Colon (tissue), 2 donors: Measurements from ENCODE around the gene MYBPHL.

ENCODE experiments used
- FAIRE-seq: peaks from 2 replicates; lab custom pipeline; 2012; peaks lifted over from hg19 to GRCh38; lab: Jason Lieb, UNC
- donor health status: control.
- donor health status: control.

Gene MYBPHL

DNA sequence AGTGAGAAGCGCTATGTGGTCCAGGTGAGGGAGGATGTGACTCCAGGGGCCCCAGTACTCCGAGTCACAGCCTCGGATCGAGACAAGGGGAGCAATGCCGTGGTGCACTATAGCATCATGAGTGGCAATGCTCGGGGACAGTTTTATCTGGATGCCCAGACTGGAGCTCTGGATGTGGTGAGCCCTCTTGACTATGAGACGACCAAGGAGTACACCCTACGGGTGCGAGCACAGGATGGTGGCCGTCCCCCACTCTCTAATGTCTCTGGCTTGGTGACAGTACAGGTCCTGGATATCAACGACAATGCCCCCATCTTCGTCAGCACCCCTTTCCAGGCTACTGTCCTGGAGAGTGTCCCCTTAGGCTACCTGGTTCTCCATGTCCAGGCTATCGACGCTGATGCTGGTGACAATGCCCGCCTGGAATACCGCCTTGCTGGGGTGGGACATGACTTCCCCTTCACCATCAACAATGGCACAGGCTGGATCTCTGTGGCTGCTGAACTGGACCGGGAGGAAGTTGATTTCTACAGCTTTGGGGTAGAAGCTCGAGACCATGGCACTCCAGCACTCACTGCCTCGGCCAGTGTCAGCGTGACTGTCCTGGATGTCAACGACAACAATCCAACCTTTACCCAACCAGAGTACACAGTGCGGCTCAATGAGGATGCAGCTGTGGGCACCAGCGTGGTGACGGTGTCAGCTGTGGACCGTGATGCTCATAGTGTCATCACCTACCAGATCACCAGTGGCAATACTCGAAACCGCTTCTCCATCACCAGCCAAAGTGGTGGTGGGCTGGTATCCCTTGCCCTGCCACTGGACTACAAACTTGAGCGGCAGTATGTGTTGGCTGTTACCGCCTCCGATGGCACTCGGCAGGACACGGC, 55.3 kb downstream of the MYBPHL start:
- FAIRE-seq: no peak

DNA sequence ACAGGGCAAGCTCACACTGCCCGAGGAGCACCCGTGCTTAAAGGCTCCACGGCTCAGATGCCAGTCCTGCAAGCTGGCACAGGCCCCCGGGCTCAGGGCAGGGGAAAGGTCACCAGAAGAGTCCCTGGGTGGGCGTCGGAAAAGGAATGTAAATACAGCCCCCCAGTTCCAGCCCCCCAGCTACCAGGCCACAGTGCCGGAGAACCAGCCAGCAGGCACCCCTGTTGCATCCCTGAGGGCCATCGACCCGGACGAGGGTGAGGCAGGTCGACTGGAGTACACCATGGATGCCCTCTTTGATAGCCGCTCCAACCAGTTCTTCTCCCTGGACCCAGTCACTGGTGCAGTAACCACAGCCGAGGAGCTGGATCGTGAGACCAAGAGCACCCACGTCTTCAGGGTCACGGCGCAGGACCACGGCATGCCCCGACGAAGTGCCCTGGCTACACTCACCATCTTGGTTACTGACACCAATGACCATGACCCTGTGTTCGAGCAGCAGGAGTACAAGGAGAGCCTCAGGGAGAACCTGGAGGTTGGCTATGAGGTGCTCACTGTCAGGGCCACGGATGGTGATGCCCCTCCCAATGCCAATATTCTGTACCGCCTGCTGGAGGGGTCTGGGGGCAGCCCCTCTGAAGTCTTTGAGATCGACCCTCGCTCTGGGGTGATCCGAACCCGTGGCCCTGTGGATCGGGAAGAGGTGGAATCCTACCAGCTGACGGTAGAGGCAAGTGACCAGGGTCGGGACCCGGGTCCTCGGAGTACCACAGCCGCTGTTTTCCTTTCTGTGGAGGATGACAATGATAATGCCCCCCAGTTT, 56.1 kb downstream of the MYBPHL start:
- FAIRE-seq: no peak

DNA sequence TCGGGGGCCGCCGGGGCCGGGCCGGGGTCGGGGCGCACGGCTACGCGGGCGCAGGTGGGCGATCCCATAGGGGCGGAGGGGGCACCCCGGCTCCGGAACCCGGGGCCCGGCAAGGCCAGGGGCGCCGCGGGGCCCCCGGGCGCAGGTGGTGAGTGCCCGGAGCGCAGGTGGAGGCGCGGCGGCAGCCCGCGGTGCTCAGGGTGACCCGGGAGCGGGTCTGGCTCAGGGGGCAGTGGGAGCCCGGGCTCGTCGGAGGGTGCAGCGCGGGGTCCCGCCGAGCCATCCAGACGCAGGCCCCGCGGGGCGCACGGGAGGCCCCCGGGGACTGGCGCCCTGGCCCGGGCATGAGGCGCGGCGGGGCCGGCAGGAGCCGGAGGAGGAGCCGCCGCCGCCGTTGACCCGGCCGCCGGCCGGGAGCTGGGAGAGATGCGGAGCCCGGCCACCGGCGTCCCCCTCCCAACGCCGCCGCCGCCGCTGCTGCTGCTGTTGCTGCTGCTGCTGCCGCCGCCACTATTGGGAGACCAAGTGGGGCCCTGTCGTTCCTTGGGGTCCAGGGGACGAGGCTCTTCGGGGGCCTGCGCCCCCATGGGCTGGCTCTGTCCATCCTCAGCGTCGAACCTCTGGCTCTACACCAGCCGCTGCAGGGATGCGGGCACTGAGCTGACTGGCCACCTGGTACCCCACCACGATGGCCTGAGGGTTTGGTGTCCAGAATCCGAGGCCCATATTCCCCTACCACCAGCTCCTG, 57.0 kb downstream of the MYBPHL start:
- no peak for FAIRE-seq

DNA sequence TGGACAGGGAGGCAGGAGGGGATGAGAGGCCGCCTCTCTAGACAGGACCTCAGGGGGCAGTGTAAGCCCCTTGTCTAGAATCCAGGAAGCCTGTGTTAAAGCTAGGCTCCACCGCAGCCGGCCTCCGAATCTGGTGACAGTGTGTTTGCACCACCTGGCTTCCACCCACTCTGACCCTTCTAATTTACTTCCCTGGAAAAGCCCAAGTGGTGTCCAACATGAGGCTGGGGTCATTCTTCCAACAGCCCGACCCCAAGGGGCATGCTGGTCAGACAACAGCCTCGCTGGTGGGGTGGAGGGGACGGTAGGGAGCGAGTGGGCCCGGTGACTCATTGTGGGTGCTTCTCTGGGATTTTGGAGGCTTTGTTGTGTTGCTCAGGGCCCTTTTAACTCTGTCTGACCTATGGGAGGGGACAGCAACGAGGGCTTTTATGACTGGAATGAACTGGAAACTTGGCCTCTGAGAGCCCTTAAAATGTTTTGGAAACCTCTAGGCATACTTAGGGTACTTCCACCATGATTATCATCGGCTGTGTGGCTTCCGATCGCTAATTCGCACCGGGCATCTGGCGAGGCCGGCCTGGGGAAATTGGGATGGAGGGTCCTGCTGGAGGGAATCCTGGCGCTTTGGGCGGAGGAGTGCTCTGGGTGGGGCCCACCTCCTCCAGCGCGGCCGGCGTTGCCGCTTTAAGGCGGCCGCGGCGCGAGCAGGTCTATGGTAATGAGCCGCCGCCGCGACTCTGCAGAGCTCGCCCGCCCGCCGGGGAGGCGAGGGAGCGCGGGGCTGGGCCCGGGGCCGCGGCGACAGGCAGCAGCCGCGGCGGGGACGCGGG, 57.8 kb downstream of the MYBPHL start, which contains the start of gene CELSR2:
Gene CELSR2 (plus strand): TSS at position 743 of the 833 bp plus-strand sequence. CDS start 541 bp downstream, outside the sequence.
- no peak for FAIRE-seq

DNA sequence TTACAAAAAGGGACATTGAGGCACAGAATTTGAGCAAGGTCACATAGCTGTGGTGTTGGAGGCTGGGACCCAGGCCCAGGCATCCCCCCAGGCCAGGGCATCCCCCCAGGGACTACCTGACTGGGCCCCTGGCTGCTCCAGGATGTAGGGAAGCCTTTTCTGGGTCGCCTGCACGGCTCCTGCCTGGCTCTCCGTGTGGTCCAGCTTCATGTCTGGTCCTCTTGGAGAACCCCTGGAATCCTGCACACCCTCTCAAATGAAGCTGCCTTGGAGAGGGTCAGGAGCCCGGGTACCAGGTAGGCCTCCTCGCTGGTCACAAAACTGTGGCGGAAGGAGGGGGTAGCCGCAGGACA, 58.4 kb downstream of the MYBPHL start:
- FAIRE-seq: no peak

DNA sequence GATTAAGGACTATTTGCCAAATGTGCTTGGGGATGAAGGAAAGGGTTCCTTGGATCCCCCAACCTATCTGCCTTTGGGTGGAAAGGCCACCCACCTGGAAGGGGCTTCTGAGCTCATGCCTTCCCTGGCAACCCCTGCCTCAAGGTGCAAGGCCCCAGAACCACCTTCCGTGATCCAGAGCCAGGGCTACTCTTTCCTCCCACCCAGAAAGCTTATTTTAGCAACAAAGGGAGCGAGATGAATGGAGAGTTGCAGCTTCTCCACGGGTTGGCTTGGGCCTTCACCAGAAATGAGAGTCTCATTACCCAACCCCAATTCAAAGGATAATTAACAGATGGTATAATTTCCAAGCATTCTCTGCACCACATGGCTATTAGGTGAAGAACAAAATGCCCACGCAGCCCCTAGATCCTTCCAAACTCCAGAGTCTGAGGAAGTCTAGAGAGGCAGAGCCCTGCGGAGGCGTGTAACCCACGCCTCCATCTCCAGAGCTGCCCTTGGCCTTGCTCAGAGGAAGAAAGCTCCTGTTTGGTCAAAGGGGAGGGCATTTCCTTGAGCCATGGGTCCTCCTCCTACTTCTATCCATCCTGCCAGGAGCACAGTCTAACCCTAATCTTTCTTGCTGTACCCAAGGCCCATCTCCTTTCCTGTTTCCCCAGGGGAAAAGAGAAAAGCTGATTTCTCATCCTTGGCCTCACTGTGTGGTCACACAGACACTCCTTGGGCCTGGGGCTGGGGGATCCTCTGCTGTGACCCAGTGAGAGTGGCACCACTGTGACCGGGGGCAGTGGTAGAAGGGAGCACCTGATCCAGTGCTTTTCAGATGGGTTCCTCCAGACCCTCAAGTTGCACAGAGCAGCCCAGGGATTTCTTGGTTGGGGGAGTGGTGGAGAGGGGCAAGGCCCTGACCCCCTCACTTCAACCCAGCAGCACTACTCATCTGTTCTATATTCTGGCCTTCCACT, 59.1 kb downstream of the MYBPHL start:
- FAIRE-seq: no peak

DNA sequence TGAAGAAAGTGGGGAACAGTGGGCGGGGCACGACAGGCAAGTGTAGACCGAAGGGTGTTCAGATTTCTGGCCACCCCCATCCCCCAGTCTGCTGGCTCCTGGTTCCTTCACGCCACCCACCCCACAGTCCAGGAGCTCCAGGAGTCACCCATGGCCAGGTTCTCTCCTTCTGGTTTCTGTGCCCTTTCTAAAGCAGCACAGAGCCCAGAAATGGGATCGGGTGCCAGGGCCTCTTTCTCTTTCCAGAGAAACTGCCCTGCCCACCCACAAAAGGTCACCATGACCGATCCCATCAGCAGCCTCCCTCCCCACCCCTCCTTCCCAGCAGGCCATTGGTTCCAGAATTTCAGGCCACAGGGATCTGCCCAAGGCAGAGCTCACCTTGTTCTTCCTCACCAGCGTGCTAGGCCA, 60.7 kb downstream of the MYBPHL start:
- no peak for FAIRE-seq

DNA sequence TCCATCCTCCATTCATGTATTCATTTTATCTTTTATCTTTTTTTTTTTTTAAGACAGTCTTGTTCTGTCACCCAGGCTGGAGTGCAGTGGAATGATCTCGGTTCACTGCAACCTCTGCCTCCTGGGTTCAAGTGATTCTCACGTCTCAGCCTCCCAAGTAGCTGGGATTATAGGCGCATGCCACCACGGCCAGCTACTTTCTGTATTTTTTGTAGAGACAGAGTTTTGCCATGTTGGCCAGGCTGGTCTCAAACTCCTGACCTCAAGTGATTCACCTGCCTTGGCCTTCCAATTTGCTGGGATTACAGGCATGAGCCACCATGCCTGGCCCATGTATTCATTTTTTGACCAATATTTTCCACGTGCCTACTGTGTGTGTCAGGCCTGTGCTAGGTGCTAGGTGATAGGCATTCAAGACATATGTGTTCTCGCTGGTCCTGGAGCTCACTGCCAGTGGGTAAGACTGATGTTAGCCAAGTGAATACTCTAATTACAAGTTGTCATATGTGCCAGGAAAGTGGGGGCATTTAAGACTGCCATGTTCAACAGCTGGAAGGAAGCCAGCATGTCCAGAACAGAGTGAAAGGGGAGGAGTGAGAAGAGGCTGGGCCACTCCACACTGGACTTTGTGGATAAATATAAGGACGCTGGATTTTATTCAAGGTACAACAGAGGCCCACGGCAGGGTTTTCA, 62.8 kb downstream of the MYBPHL start:
- no peak for FAIRE-seq

DNA sequence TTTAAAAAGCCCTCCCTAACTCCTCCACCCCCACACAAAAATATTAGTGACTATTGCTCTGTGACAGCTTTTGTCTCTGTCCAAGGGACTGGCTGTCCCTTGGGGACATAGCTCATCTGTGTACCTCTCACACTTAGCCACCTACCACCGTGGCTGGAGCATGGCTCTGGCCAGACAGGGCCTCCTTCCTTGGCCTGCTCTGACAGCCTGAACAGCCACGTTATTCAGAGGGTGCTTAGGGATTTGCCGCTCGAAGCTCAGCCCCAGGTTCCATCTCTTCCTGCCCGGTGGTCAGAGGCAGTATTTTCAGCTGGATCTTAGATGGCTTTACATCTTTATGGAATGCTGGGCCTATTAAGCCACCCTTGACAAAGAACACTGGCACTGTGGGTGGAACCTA, 63.6 kb downstream of the MYBPHL start:
- FAIRE-seq: no peak

DNA sequence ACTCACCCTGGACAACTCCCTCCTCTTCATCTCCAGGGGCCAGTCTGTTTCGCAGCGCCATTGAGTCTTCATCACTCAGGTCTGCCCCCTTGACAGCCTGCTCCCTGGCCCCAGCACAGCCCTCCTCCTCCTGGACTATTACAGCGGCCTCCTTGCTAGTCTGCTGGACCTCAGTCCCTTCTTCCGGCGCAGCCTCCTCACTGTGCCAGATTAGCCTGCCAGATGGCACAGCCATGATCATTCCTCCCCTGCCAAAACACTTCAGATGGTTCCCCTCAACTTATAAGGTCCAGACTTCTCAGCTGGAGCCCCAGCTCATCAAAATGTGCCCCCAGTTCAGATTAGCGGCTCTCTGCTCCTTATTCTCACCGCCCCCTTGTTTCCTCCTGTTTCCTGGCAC, 64.4 kb downstream of the MYBPHL start:
- FAIRE-seq: no peak
